Activated CD4-positive, CD25-positive, alpha-beta regulatory T cell treated with anti-CD3 and anti-CD28 coated beads, Interleukin-2, amount 50 U/mL, for 16 hours (primary cell): ENCODE results near the gene MACROD1.

ENCODE experiments used
- DNase-seq: peaks from one replicate; pipeline ENCODE4 v3.0.0-alpha.2; 2020; ENCODE audit warnings: low read depth, low spot score

The MACROD1 gene

DNA sequence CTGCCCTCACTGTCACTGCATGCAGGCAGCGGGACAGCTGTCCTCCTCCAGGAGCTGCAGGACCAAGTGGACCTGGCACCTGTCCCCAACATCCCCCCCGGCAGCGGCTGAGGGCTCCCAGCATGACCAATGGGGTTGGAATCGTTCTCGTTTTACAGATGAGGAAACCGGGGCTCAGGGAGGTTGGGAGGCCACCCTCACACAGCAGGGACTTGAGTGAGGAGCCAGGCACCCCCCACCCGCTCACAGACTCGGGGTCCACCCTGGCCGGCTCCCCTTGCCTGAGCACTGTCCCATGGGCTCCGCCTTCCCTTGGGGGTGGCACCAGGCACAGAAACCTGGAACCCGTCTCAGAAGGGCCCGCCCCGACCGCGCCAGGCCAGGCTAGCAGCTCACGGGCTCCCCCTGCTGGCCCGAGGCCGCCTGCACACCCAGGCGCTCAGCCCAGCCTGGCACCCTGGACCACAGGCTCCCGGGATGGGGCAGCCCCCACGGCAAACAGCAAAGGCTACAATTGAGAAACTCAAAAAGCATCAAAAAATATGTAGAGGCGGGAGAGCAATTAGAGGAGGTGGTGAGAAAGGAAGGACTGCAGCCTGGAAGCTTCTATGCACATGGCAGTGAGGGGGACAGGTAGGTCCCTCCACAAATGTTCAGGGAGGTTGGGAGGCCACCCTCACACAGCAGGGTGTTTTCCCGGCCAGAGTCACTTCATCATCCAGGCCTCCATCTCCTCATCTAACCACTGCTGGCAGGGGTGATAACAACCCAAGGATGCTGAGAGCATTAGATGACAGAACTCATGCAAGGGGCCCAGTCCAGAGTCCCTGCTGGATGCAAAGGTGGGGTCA is 12.8 kb downstream of the MACROD1 start:
- peak; percentile 31 for DNase-seq

DNA sequence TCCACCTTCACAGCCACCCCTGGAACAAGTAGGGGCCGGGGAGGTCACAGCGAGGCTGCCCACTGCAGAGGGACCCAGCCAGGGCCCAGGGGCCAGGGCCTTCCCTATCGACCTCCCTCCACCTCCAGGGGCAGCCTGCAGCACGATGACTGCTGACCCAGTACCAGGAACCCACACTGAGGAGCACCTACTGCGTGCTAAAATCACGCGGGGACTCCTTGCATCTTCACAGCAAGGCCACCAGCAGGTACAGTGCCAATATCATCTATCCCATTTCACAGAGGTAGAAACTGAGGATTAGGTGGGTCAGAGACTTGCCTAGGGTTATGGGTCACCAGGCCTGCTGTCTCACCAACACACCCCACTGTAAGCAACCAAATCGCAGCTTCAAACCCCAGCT is 14.6 kb downstream of the MACROD1 start:
- DNase-seq, result no peak

DNA sequence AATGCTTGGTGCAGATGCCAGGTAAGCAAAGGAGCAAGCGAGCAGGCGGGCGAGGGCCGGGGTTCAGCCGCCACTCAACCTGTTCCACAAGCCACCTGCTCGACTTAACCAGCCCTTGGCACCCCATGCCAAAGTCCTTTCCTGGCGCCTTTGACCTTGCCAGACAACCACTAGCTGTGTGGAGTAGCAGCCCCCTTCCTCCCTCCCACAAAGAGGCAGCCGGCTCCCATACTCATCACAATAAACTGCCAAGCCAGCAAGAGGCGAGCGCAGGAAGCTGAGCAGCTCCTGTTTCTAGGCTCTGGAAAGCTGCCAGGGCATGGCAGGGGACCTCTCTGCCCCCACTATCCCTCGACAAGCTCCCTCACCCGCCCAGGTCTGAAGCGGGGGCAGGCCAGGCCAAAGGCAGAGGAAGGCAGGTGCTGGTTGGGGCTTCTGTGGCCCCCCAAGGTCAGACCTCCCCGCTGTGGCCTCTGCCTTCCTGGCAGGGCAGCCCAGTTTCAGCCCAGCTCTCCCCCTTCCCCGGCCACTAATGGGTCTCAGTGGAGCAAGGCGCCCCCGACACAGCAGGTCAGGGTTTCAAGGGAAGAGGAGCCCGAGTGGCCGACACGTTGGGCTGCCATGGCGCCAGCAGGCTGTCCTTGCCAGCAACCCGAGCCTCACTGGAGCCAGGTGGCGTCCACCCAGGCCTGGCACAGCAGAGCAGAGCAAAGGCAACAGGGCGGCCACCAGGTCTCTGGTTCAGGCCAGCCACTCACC is 15.3 kb downstream of the MACROD1 start:
- DNase-seq, result no peak

DNA sequence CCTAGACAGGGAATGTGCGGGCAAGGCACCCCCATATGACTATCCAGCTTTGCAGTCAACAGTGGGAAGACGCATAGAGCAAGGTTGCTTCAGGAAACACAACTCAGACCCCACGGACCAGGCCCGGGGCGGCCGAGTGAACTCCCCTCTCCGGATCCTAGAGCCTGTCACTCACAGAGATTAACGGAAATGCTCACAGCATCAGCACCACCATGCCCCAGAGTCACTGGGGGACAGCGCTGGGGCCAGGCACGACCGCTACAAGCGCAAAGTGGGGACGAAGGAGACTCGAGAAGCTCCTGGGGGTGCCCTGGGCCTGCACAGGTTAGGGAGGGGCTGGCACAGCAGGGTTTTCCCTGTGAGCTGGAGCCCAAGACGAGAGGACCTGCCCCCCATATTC is 15.9 kb downstream of the MACROD1 start:
- DNase-seq, result no peak

GRCh38 chr11:64148917-64149617 is 16.8 kb downstream of the MACROD1 start:
- DNase-seq, result no peak

GRCh38 chr11:64148226-64148916 is 17.5 kb downstream of the MACROD1 start:
- peak; percentile 59 for DNase-seq

DNA sequence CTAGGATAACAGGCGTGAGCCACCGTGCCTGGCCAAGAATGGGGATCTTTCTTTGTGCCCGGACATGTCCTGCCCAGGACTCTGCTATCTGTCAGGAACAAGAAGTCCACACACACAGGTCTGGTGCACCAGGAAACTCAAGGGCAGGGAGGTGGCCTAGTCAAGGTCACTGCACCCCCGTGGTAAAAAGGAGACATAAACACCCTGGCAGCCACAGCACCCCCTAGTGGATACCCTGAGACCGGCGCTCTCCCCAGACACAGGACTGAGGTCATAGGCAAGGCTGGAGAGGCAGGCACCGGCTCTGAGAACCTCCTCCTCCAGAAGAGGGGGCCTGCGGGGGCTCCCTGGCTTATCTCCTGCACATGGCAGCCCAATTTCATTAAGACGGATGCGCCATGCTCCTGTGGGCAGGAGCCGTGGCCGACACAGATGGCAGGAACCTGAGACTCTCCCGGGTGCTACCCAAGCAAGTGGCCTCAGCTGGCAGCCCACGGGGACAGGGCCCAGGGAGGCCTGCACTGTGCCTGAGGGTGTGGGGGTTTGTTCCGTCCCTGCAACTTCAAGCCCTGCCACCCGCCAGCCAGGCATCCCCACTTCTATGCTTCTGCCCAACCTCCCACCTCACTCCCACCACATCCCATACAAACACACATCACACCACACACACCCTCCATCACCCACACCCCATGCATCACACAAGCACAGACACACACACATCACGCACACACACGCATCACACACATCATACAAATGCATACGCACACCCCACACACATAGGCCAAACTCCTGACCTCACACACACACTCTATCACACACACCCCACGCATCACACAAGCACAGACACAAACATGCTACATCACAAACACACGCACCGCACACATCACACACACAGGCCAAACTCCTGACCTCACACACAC is 19.6 kb downstream of the MACROD1 start:
- DNase-seq, result peak; percentile 33

- DNase-seq, result no peak
Measured at GRCh38 chr11:64144587-64145472, 21.1 kb downstream of the MACROD1 start.

GRCh38 chr11:64141081-64141783 is 24.7 kb downstream of the MACROD1 start:
- DNase-seq, result no peak

DNA sequence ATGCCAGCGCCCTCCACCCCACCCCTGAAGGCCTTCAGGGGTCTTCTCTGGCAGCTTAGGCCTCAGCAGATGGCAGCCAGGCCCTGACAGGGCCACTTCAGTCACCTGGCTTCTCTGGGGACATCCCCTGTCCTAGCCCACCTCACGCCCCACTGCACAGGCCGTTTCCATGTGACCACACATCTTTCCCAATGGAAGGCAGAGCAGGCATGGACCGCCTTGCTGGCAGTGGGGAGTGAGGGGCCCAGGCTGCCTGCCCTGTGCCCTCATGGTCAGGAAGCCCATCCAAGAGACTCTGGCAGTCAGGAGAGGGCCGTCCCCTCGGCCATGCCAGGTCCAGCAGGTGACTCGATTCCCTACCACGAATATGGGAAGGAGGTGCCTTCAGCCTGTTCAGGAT is 25.8 kb downstream of the MACROD1 start:
- no peak for DNase-seq

DNA sequence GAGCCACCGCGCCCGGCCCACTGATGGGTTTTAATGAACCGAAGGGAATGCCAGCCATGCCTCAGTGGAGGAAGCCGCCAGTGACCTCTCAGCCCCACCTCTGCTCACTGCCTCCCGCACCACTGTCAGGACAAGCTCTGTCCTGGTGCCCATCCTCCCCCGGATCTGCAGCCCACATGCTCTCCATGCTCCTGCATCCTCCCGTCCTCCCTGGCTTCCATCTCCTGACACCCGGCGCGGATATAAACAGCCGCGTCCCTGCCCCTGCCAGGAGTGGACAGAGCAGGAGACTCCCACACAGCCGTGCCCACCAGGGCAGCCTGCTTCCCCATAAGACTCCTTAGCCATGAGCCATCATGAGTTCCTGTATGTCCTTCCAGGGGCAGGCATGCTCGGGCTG is 26.9 kb downstream of the MACROD1 start:
- DNase-seq, result no peak

- DNase-seq, result no peak
Measured at GRCh38 chr11:64138398-64138797, 27.5 kb downstream of the MACROD1 start.

DNA sequence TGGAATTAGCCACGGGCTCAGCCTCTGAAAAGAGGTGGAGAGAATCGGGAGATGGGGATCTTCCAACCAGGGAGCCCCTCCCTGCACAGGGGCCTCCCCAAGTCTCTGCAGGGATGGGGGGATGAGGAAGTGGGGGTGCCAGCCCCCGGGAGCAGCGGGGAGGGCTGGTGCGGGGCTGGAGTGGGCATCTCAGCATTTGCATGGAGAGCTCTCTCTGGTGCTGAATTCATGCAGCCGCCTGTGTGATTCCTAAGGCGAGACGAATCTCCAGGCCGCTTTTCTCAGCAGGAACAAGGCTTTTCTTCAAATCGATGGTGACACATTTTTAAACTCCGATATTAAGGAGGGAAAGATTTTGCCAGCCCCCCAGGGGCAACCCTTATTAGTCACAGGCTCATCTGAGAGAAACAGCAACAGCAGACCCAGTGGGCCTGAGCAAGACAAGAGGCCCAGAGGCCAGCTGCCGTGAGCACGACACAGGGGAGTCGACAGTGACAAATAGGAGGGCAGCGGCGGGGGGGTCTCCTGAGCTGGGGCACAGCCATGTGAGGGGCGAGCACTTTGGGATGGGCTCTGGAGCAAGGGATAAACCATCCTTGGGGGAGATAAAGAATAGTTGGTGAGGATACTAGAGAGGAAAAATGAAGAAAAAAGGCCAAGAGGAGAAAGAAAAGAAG is 29.0 kb downstream of the MACROD1 start:
- DNase-seq, result no peak

DNA sequence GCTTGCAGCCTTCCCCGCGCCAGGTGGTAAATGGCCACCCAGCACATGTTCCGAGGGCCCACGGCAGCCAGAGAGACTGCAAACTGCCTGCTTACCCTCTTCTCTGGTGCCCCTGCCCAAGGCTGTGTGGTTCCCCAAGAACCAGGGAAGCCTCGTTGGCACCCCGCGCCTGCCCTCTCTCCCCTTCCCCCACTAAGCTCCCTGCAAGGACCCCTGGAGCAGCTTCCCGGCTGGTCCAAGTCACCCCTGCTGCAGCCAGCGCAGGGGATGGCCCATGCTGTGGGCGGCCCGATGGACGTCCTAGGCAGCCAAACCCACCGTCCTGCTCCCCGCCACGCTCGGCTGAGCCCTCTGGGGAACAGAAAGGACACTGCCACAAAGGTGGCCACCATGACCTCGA is 30.2 kb downstream of the MACROD1 start:
- DNase-seq, result no peak

GRCh38 chr11:64134963-64135362 is 30.9 kb downstream of the MACROD1 start:
- no peak for DNase-seq

- DNase-seq, result no peak
Measured at GRCh38 chr11:64132982-64133705, 32.8 kb downstream of the MACROD1 start.

DNA sequence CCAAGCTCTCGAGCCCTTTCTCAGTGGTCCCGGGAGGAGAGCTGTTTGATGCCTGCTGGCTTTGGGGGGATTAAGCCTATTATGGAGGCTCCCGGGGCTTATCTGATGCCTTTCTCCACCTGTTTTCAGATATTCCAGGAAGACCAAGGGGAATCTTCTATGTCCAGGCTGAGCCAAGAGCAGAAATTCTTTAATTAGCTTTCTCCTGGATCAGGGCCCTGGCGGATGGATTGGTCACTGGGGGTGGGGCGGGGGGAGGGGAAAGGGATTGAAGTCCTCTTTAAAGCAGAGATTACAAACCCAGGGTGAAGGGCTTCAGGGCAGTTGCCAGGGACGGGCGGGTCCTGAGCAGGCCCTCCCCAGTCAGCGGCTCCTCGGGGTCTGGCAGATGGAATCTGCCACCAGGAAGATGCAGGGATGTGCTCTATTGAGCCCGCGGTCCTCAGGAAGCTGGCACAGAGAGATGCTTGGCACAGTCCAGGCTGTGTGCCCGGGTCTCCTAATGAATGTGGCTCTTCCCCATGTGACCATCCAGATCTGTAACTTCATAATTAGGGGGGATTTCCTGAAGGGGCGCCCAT is 33.6 kb downstream of the MACROD1 start:
- no peak for DNase-seq
